Measurements from ENCODE around the gene CACNA2D2.

- no peak for TF ChIP-seq POLR2A (IDR thresholded peaks at IDR 0.05; ENCODE audit: low read depth, low read length)
- TF ChIP-seq CTCF (conservative IDR thresholded peaks at IDR 0.05; ENCODE audit: low read depth, low read length): no peak
- no peak for TF ChIP-seq CHD1 (IDR thresholded peaks at IDR 0.05; ENCODE audit: low read depth, low read length)
- no peak for TF ChIP-seq NFE2L2 (IDR thresholded peaks at IDR 0.05; ENCODE audit: low read depth, low read length)
- no peak for TF ChIP-seq SMC3 (IDR thresholded peaks at IDR 0.05; ENCODE audit: low read depth, low read length)
Observed at GRCh38 chr3:50416736-50417636, 86.4 kb downstream of the CACNA2D2 start.
